GM18526 (cell line): ENCODE data around the gene TSEN15.

ENCODE experiments used
- POLR2A ChIP-seq: IDR thresholded peaks from 3 replicates; pipeline ENCODE4 v1.6.1; 2011; ENCODE audit not compliant: insufficient read length; ENCODE audit errors: extremely low read depth

The TSEN15 gene

GRCh38 chr1:184025242-184025675 is 26.3 kb upstream of the TSEN15 start:
- TF ChIP-seq POLR2A, result no peak

DNA sequence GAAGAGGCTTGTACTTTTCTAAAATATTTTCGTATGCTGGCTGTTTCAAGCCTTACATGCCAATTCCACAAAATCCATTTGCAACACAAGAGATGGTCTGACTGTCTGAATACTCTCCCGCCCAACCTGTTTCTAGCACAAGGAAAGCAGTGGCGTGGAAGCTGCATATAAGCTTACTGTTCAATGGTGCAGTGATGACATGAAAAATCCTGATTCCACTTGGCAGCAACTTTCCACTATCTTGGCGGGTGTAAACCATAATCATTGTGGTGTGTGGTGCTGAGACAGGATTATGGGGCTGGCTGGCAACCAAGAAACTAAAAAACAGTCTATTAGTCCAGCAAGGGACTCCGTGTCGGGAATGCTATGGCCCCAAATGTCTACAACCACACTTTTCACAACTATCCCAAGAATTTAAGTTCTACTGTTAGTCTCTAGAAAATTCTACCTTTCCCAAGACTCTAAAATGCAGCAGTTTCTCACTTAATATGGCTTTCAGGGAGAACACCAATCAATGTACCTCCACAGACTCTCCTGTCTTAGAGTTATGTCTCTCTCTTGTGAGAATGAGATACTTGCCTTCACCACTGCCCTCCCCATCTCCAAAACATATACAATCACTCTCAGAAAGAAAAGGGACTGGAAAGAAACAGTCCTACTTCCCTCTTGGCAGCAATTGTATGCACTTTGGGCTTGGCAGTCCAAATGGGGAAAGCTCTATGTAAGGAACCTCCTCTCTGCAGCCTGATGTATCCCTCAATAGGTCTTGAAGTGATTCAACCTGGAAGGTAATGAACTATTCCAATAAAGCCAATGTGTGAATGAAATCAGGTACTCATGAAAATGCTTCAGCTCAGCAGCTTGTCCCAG is 23.5 kb upstream of the TSEN15 start:
- no peak for TF ChIP-seq POLR2A

DNA sequence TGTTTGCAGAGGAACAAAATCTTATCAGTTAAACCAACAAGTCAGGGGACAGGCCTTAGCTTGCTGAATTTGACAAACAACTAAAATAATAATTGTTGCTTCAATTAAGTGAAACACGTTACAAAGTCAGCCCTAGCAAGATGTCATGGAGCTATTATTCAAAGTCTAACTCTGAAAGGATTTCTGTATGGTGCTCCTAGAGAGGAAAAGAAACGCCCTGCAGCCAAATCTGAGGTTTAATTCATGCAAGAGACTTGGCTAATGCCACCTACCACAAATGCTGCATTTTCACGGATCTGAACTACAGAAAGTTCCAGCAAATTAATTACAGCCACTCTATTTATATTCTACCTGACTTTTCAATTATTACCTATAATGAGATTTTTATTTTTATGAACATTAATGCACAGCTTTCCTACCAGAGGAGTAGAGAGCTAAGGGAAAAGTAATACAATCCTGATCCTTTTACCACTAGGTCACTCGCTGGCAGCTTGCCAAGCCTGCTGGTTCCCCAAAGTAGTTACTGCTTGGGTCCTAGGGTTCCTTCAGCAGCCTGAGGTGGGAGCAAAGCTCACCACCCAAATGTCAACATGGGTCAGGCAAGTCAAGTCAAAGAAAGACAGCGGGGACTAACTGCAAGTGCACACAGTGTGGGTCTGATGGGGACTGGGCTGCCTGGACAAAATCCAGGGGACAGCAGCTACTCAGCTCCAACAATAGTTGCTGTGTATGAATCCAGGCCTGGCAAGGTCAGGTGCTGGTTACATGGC is 22.5 kb upstream of the TSEN15 start:
- no peak for TF ChIP-seq POLR2A

- TF ChIP-seq POLR2A, result no peak
Measured at GRCh38 chr1:184030433-184031091, 21.0 kb upstream of the TSEN15 start.

- TF ChIP-seq POLR2A, result no peak
Measured at GRCh38 chr1:184031092-184031408, 20.5 kb upstream of the TSEN15 start.

GRCh38 chr1:184031409-184032107 is 20.0 kb upstream of the TSEN15 start:
- TF ChIP-seq POLR2A, result no peak

GRCh38 chr1:184032306-184032929 is 19.1 kb upstream of the TSEN15 start:
- TF ChIP-seq POLR2A, result no peak

DNA sequence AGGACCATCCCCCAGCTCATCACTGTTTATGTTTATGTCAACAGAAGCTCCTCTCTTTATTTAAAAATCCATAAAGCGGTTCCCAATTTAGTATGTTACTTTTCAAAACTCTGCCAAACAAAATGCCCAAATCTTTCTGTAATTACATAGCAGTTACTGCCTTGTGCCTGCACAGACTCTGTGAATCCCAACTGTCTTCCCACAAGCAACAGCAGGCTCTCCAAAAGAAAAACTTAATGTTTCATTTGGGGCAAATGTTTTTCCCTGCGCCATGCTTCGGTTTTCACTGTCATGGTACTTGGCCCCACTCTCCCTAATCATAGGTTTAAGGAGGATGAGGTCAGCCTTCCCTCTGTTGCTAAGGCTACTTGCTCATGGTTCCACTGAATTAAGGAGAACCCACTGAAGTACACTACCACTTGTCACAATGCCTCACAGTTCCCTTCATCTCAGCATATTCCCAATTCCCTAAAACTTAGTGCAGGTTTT is 18.6 kb upstream of the TSEN15 start:
- no peak for TF ChIP-seq POLR2A

DNA sequence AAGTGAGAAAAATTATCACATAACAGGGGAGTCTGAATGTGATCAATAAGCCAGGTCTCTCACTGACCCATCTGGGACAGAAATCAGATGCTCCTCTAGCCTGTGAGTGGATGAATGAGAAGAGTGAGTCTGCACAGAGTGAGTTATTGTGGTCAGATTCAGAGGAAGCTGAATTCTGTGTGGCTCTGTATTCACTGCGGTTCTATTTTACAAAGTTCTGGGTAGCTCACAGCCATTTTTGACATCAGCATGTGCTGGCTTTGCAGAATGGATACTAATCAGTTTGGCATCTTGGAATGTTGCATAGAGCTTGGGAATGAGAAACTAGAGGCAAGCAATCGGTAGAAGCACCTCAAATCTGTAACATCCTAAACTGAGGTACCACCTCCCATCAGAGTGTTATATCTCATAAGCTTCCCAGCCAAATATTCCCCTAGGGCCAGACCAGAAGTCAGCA is 17.8 kb upstream of the TSEN15 start:
- no peak for TF ChIP-seq POLR2A

DNA sequence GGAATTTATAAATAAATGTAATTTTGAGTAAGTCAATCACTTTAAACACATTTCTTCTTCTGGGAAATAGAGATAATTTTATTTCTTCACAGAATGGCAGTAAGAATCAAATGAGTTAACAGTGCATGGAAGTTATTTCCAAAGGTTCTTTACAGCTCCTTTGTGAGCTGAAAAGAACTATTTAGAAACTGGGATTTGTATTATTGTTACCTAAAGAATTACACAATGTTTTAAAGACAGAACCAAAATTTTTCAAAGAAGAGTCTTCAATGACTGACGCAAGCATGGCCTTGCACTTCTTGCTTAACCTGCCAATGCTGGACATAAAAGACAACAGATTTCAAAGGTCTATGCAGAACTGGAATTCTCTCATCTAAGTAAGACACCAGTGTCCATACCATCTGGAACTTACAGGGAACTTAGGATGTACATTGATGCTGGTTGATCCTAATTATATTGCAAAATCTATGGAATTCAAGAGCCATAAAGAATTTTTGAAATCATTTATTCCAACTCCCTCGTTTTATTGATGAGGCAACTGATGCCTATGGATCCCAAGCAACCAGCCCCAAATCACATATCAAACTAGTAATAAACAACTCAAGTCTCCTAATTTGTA is 16.7 kb upstream of the TSEN15 start:
- TF ChIP-seq POLR2A, result no peak

- TF ChIP-seq POLR2A, result no peak
Measured at GRCh38 chr1:184035719-184036516, 15.6 kb upstream of the TSEN15 start.

- no peak for TF ChIP-seq POLR2A
Measured at GRCh38 chr1:184036517-184036949, 15.0 kb upstream of the TSEN15 start.

GRCh38 chr1:184037849-184038591 is 13.5 kb upstream of the TSEN15 start:
- TF ChIP-seq POLR2A, result no peak
